ENCODE results near the gene FOXR1.

Gene FOXR1

GRCh38 chr11:119025099-119025473 is 53.5 kb downstream of the FOXR1 start:
- DNase-seq (ENCODE audit: extremely low read depth in 1 of 2, low read depth in 1 of 2), result no peak

- DNase-seq (ENCODE audit: extremely low read depth in 1 of 2, low read depth in 1 of 2), result no peak
These were observed 54.0 kb downstream of the FOXR1 start for GRCh38 chr11:119025541-119025940.

- DNase-seq (ENCODE audit: extremely low read depth in 1 of 2, low read depth in 1 of 2), result no peak
These were observed 54.6 kb downstream of the FOXR1 start for GRCh38 chr11:119025978-119026766.

- no peak for DNase-seq (ENCODE audit: extremely low read depth in 1 of 2, low read depth in 1 of 2)
These were observed 55.4 kb downstream of the FOXR1 start for GRCh38 chr11:119026970-119027369.

- no peak for DNase-seq (ENCODE audit: extremely low read depth in 1 of 2, low read depth in 1 of 2)
These were observed 56.2 kb downstream of the FOXR1 start for GRCh38 chr11:119027561-119028345.

- DNase-seq (ENCODE audit: extremely low read depth in 1 of 2, low read depth in 1 of 2), result no peak
These were observed 56.9 kb downstream of the FOXR1 start for GRCh38 chr11:119028346-119029068.

GRCh38 chr11:119029069-119029339 is 57.4 kb downstream of the FOXR1 start:
- no peak for DNase-seq (ENCODE audit: extremely low read depth in 1 of 2, low read depth in 1 of 2)

GRCh38 chr11:119029340-119030028 is 57.9 kb downstream of the FOXR1 start:
- no peak for DNase-seq (ENCODE audit: extremely low read depth in 1 of 2, low read depth in 1 of 2)

- DNase-seq (ENCODE audit: extremely low read depth in 1 of 2, low read depth in 1 of 2), result no peak
These were observed 58.4 kb downstream of the FOXR1 start for GRCh38 chr11:119030029-119030328.

- peak; percentile 95 to 99 for DNase-seq (ENCODE audit: extremely low read depth in 1 of 2, low read depth in 1 of 2)
These were observed 58.9 kb downstream of the FOXR1 start, which contains the start of gene SLC37A4 for GRCh38 chr11:119030329-119031047. SLC37A4 (minus strand) TSS chr11:119030877.

All from activated CD8-positive, alpha-beta memory T cell treated with anti-CD3 and anti-CD28 coated beads for 1 hour (primary cell).